ENCODE results near the gene DTD1. TPM values are rescaled to one million over a fixed set of nuclear protein-coding genes. Genes with fewer than 3 reads are reported as not detected.

DTD1 gene
- total RNA-seq, 4 donors from 2014 or later, result 20.6 to 35.7 (median 26.7) TPM

GRCh38 chr20:18639501-18639979 is 51.7 kb downstream of the DTD1 start:
- ATAC-seq (ENCODE audit: low FRiP score) (no peak), DNase-seq (ENCODE audit: low spot score) (no peak)
- TF ChIP-seq CTCF (IDR thresholded peaks at IDR 0.05), result no peak

- no peak for DNase-seq (ENCODE audit: low spot score)
- TF ChIP-seq CTCF (IDR thresholded peaks at IDR 0.05), result no peak
- ATAC-seq (ENCODE audit: low FRiP score), result no peak
These were observed 57.4 kb downstream of the DTD1 start for GRCh38 chr20:18645196-18645745.

- DNase-seq (ENCODE audit: low spot score) (no peak), ATAC-seq (ENCODE audit: low FRiP score) (no peak)
- TF ChIP-seq CTCF (IDR thresholded peaks at IDR 0.05), result no peak
These were observed 58.0 kb downstream of the DTD1 start for GRCh38 chr20:18645851-18646250.

- ATAC-seq (ENCODE audit: low FRiP score) (no peak), DNase-seq (ENCODE audit: low spot score) (no peak)
These were observed 59.9 kb downstream of the DTD1 start for GRCh38 chr20:18647777-18648176.

DNA sequence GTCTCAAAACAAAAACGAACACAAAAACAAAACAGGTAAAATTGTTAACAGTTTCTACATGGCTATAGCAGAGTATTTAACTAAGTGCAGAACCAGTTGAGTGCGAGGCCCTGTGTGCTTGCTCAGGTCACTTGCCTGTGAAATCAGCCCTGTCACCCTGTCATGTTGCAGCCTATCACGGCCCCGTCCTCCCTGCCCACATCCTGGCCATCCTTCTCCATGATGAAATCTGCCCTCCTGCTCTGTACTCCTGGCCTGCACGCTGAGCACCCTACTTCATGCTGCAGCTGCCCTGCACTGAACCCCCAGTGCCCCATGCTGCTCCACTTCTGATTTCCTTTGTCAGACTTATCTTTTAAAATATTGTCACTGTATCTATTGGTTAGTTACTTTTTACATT is 62.4 kb downstream of the DTD1 start:
- no peak for ATAC-seq (ENCODE audit: low FRiP score)
- DNase-seq (ENCODE audit: low spot score), result no peak
- no peak for TF ChIP-seq CTCF (IDR thresholded peaks at IDR 0.05)

More at GRCh38 chr20:18647777-18648176, 59.9 kb downstream of the DTD1 start:
- TF ChIP-seq CTCF (IDR thresholded peaks at IDR 0.05), result no peak

GRCh38 chr20:18653736-18654447 is 66.0 kb downstream of the DTD1 start:
- ATAC-seq (ENCODE audit: low FRiP score) (no peak), DNase-seq (ENCODE audit: low spot score) (no peak)
- no peak for TF ChIP-seq CTCF (IDR thresholded peaks at IDR 0.05)

GRCh38 chr20:18654448-18654773 is 66.6 kb downstream of the DTD1 start:
- ATAC-seq (ENCODE audit: low FRiP score) (no peak), DNase-seq (ENCODE audit: low spot score) (no peak)
- TF ChIP-seq CTCF (IDR thresholded peaks at IDR 0.05), result no peak

Measured in omental fat pad (tissue), 4 donors.